NT2/D1 (cell line): Measurements from ENCODE around the gene CSK.

ENCODE experiments used
- DNase-seq: peaks from one replicate; pipeline ENCODE4 v3.0.0-alpha.2; 2011; ENCODE audit warnings: low read depth, low spot score
- H3K27me3 ChIP-seq: 2 replicates; pipeline ENCODE4 v1.6.0; 2011; ENCODE audit warnings: mild to moderate bottlenecking; ENCODE audit not compliant: insufficient read length, insufficient read depth
- H3K36me3 ChIP-seq: 2 replicates; pipeline ENCODE4 v1.6.1; 2011; ENCODE audit warnings: mild to moderate bottlenecking, low read length, mixed read lengths; ENCODE audit not compliant: insufficient read depth, insufficient read length
- H3K4me1 ChIP-seq: 2 replicates; pipeline ENCODE4 v1.5.1; 2011; ENCODE audit not compliant: insufficient read depth, insufficient read length
- H3K4me3 ChIP-seq: 2 replicates; pipeline ENCODE4 v1.5.1; 2011; ENCODE audit warnings: low read depth; ENCODE audit not compliant: insufficient read length
- H3K9ac ChIP-seq: 2 replicates; pipeline ENCODE4 v1.6.0; 2011; ENCODE audit warnings: low read depth; ENCODE audit not compliant: insufficient read length
- H3K9me3 ChIP-seq: 2 replicates; pipeline ENCODE4 v1.5.1; 2011; ENCODE audit warnings: mild to moderate bottlenecking, low read length; ENCODE audit not compliant: insufficient read depth
- SUZ12 ChIP-seq: IDR thresholded peaks from 2 replicates; pipeline ENCODE4 v1.6.1; 2011; ENCODE audit not compliant: insufficient read length, insufficient read depth; ENCODE audit errors: extremely low read depth
- YY1 ChIP-seq: IDR thresholded peaks from 2 replicates; pipeline ENCODE4 v1.6.1; 2011; ENCODE audit not compliant: insufficient read length, insufficient read depth
- ZNF274 ChIP-seq: IDR thresholded peaks from 2 replicates; pipeline ENCODE4 v1.6.1; 2011; ENCODE audit warnings: mild to moderate bottlenecking, low read depth, low read length

CSK gene

GRCh38 chr15:74748322-74748946 lies 33.4 kb upstream of the CSK start, which contains the start of gene CYP1A2:
Gene CYP1A2 (plus strand): TSS chr15:74748845. CDS start chr15:74749739, 894 bp downstream.
- H3K36me3 ChIP-seq, result no peaks in the 10 kb centered on the region
- TF ChIP-seq ZNF274, result no peak
- no peak for TF ChIP-seq SUZ12
- no peak for TF ChIP-seq YY1
- H3K9ac ChIP-seq, result no peak within 1 kb of the TSS
- DNase-seq, result no peak
- no peak within 1 kb of the TSS for H3K4me3 ChIP-seq
- H3K4me1 ChIP-seq, result peaks cover 7% of the 10 kb centered on the region
- no peaks in the 10 kb centered on the region for H3K9me3 ChIP-seq
- H3K27me3 ChIP-seq, result peaks cover 11% of the 10 kb centered on the region

- TF ChIP-seq ZNF274 (no peak), YY1 (no peak), SUZ12 (no peak)
- DNase-seq, result no peak
- H3K27me3 ChIP-seq, result peaks cover 11% of the 10 kb centered on the region
- no peaks in the 10 kb centered on the region for H3K9me3 ChIP-seq
- peaks cover 10% of the 10 kb centered on the region for H3K4me1 ChIP-seq
- no peaks in the 10 kb centered on the region for H3K36me3 ChIP-seq
- H3K4me3 ChIP-seq, result no peak overlapping the region
- no peak overlapping the region for H3K9ac ChIP-seq
Measured at GRCh38 chr15:74749832-74750231, 32.0 kb upstream of the CSK start.

GRCh38 chr15:74750751-74751150 lies 31.1 kb upstream of the CSK start:
- H3K36me3 ChIP-seq, result no peaks in the 10 kb centered on the region
- H3K4me1 ChIP-seq, result peaks cover 11% of the 10 kb centered on the region
- TF ChIP-seq ZNF274 (no peak), YY1 (no peak), SUZ12 (no peak)
- H3K9ac ChIP-seq, result no peak overlapping the region
- no peaks in the 10 kb centered on the region for H3K9me3 ChIP-seq
- no peak for DNase-seq
- H3K27me3 ChIP-seq, result peaks cover 11% of the 10 kb centered on the region
- H3K4me3 ChIP-seq, result no peak overlapping the region

- Histone ChIP-seq H3K36me3 (no peaks in the 10 kb centered on the region), H3K4me1 (peaks cover 11% of the 10 kb centered on the region), H3K9ac (no peak overlapping the region), H3K27me3 (peaks cover 11% of the 10 kb centered on the region), H3K4me3 (no peak overlapping the region), H3K9me3 (no peaks in the 10 kb centered on the region)
- TF ChIP-seq ZNF274 (no peak), SUZ12 (no peak), YY1 (no peak)
- no peak for DNase-seq
Measured at GRCh38 chr15:74752011-74752410, 29.9 kb upstream of the CSK start.

- H3K36me3 ChIP-seq, result no peaks in the 10 kb centered on the region
- peaks cover 11% of the 10 kb centered on the region for H3K27me3 ChIP-seq
- DNase-seq, result no peak
- no peak overlapping the region for H3K4me3 ChIP-seq
- no peaks in the 10 kb centered on the region for H3K9me3 ChIP-seq
- TF ChIP-seq SUZ12 (no peak), ZNF274 (no peak), YY1 (no peak)
- H3K9ac ChIP-seq, result no peak overlapping the region
- peaks cover 11% of the 10 kb centered on the region for H3K4me1 ChIP-seq
Measured at GRCh38 chr15:74752531-74752930, 29.3 kb upstream of the CSK start.

- Histone ChIP-seq H3K27me3 (peaks cover 1% of the 10 kb centered on the region), H3K9me3 (no peaks in the 10 kb centered on the region), H3K9ac (no peak overlapping the region), H3K4me1 (peaks cover 11% of the 10 kb centered on the region), H3K36me3 (no peaks in the 10 kb centered on the region), H3K4me3 (no peak overlapping the region)
- TF ChIP-seq YY1 (no peak), ZNF274 (no peak), SUZ12 (no peak)
- no peak for DNase-seq
Measured at GRCh38 chr15:74754593-74755215, 27.2 kb upstream of the CSK start.

- Histone ChIP-seq H3K36me3 (no peaks in the 10 kb centered on the region), H3K9me3 (no peaks in the 10 kb centered on the region), H3K27me3 (no peaks in the 10 kb centered on the region), H3K9ac (no peak overlapping the region), H3K4me3 (no peak overlapping the region), H3K4me1 (peaks cover 9% of the 10 kb centered on the region)
- TF ChIP-seq YY1, result no peak
- no peak for TF ChIP-seq ZNF274
- DNase-seq, result no peak
Measured at GRCh38 chr15:74758736-74759135, 23.1 kb upstream of the CSK start.

GRCh38 chr15:74762791-74763150 lies 19.1 kb upstream of the CSK start:
- no peaks in the 10 kb centered on the region for H3K36me3 ChIP-seq
- TF ChIP-seq ZNF274 (no peak), SUZ12 (no peak), YY1 (no peak)
- peaks cover 8% of the 10 kb centered on the region for H3K4me1 ChIP-seq
- H3K27me3 ChIP-seq, result no peaks in the 10 kb centered on the region
- peak overlapping the region; percentile 23 for H3K9ac ChIP-seq
- H3K9me3 ChIP-seq, result no peaks in the 10 kb centered on the region
- no peak for DNase-seq
- no peak overlapping the region for H3K4me3 ChIP-seq
